GM21390 (cell line): ENCODE measurements around the gene NFAT5.
"Not testable (repeated sequence)": the region's sequence is repeated elsewhere in the genome, so short reads cannot be mapped to it uniquely, and the experiment has no call there.

Experiments used
- ATAC-seq: cut with Tn5 transposase; IDR thresholded peaks from one replicate; pipeline ENCODE4 v1.9.1; 2021; ENCODE audit not compliant: unreplicated experiment

Gene NFAT5

DNA sequence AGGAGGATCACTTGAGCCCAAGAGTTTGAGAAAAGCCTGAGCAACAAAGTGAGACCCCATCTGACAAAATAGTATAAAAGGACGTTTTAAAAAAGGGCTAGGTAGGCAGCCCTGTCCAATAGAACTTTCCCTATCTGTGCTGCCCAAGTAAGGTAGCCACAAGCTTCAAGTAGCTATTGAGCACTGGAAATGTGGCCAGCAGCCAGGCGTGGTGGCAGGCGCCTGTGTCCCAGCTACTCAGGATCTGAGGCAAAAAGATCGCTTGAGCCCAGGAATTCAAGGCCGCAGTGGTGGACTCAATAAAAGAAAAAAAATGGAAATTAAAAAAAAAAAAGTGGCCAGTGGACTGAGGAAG is 162.1 kb downstream of the NFAT5 start:
- ATAC-seq: no peak

DNA sequence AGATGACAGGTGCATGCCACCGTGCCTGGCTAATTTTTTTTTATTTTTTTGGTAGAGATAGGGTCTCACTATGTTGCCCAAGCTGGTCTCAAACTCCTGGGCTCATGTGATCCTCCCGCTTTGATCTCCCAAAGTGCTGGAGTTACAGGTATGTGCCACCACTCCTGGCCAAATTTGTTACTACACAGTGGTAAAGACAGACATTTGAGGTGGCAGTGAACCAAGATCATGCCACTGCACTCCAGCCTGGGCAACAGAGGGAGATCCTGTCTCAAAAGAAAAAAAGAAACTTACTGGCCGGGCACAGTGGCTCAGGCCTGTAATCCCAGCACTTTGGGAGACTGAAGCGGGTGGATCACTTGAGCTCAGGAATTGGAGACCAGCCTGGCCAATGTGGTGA is 163.3 kb downstream of the NFAT5 start:
- not testable (repeated sequence) for ATAC-seq

- ATAC-seq: not testable (repeated sequence)
Measured at GRCh38 chr16:69731280-69731679, 165.5 kb downstream of the NFAT5 start.

- no peak for ATAC-seq
Measured at GRCh38 chr16:69732101-69732500, 166.3 kb downstream of the NFAT5 start.

DNA sequence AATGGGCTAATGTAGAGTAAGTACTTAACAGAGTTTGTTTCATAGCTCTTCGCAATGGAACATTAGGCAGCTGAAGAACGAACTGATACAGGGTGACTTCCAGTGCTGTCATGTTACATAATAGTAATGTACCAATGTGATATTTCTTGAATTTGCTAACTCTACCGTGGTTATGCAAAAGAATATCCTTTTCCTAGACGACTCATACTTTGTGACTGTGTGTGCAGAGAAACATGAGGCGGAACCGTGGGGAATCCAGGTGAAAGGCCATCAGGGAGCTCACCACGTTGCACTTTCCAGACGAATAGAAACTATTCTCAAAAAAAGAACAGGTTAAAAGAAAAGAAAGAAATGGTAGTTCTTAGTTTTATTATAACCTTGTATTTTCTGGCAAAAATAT is 175.8 kb downstream of the NFAT5 start:
- ATAC-seq: no peak

GRCh38 chr16:69741951-69742904 is 176.5 kb downstream of the NFAT5 start:
- ATAC-seq: no peak

GRCh38 chr16:69744363-69745231 is 178.8 kb downstream of the NFAT5 start:
- ATAC-seq: no peak

GRCh38 chr16:69745232-69745612 is 179.5 kb downstream of the NFAT5 start:
- no peak for ATAC-seq

DNA sequence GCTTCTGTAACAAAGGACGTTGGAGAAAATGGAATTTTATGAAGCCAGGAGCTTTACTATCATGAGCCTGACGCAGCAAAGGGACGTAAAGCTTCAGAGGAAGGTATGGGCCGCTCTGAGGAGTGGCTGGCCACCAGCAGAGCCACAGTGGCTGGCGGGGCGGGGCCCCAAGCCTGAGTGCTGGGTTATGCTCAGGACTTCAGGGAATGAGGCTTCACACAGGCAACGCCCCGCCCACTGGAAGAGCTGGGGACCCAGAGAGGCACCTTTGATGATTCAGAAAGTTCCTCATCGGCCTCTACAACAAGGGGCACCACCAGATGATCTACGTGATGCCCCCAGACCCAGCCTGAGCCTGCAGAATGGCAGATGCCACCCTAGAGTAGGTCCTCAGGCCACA is 180.2 kb downstream of the NFAT5 start:
- ATAC-seq: no peak

- ATAC-seq: no peak
Measured at GRCh38 chr16:69747115-69747514, 181.3 kb downstream of the NFAT5 start.

DNA sequence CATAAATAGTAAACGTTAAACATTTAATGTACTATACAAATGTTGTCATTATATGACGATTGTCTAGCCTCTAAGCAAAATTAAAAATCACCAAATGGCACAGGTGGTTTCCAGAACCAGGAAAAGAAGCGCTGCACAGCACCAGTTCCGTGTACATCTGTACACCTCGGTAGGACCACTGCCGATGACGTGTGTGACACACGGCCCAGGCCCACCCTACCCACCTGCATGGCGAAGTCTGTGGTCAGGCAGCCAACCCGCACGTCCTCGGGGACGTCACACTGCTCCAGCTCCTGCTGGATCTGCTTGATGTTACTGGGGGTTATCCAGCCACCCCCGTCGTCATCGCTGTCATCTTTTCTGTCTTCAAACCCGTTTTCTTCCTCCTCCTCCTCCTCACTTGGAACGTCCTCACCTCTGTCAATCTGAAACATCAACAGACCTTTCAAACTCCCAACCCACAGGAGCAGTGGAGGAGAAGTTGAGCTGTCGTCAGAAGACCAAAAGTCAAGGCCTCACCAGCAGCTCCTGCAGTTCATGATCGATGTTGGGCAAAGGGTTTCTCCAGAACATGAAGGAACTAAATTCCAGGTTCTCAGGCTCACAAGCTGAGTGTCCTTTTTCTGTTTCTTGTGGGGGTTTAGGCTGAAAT is 183.1 kb downstream of the NFAT5 start:
- no peak for ATAC-seq

- ATAC-seq: no peak
Measured at GRCh38 chr16:69754143-69754468, 188.3 kb downstream of the NFAT5 start.
